IMR-90 (cell line): ENCODE results near the gene PEA15. TPM values are rescaled to one million over a fixed set of nuclear protein-coding genes. Genes with fewer than 3 reads are reported as not detected.

ENCODE experiments used
- ATAC-seq: fragments of 200-7000 bp; cut with Tn5 transposase; 2 replicates; pipeline ENCODE4 v1.9.1; 2020; ENCODE audit warnings: low read depth, mild to moderate bottlenecking, moderate library complexity
- BruUV-seq: library from RNA; stranded (reverse); fragments of 400-500 nt; replicated peaks from 2 replicates; lab custom pipeline; 2021; lab: Mats Ljungman, UMichigan
- CTCF ChIA-PET: fragments of 300-600 bp; formaldehyde crosslinking; extraction: SDS; loops from one replicate; lab custom pipeline; 2021; ENCODE audit warnings: antibody characterized with exemption; lab: Yijun Ruan, JAX
- POLR2A ChIA-PET: fragments of 300-600 bp; sonication (Branson Sonifier 250); formaldehyde crosslinking; loops from one replicate; lab custom pipeline; 2022; ENCODE audit warnings: antibody characterized with exemption; ENCODE audit not compliant: unreplicated experiment; lab: Charles Lee
- DNase-seq: peaks from one replicate; pipeline ENCODE4 v3.0.0; 2013
- H2AFZ ChIP-seq: replicated peaks from 2 replicates; pipeline ENCODE3; 2013; ENCODE audit warnings: low read length, mild to moderate bottlenecking; ENCODE audit not compliant: poor library complexity
- H2AK5ac ChIP-seq: 2 replicates; pipeline ENCODE4 v1.6.1; 2013; ENCODE audit warnings: low read depth, low read length, inconsistent platforms
- H2AK9ac ChIP-seq: replicated peaks from 2 replicates; pipeline ENCODE3; 2013; ENCODE audit warnings: mild to moderate bottlenecking, low read depth, low read length, moderate library complexity; ENCODE audit not compliant: poor library complexity
- H2BK120ac ChIP-seq: 2 replicates; pipeline ENCODE4 v1.6.1; 2013; ENCODE audit warnings: low read depth, low read length, inconsistent platforms
- H2BK15ac ChIP-seq: 3 replicates; pipeline ENCODE4 v1.6.1; 2013; ENCODE audit warnings: low read depth, low read length, inconsistent platforms
- H2BK20ac ChIP-seq: 2 replicates; pipeline ENCODE4 v1.6.1; 2013; ENCODE audit warnings: low read depth, mild to moderate bottlenecking, inconsistent platforms, low read length, moderate library complexity
- H2BK5ac ChIP-seq: 2 replicates; pipeline ENCODE4 v1.6.1; 2013; ENCODE audit warnings: mild to moderate bottlenecking, low read depth, low read length, inconsistent platforms; ENCODE audit not compliant: poor library complexity, severe bottlenecking
- H3K14ac ChIP-seq: replicated peaks from 2 replicates; pipeline ENCODE4 v1.6.1; 2013; ENCODE audit warnings: low read depth, low read length, inconsistent platforms
- H3K18ac ChIP-seq: 2 replicates; pipeline ENCODE4 v1.6.1; 2013; ENCODE audit warnings: low read depth, low read length, control low read depth
- H3K23ac ChIP-seq: 2 replicates; pipeline ENCODE4 v1.6.1; 2013; ENCODE audit warnings: low read depth, low read length, inconsistent platforms
- H3K27ac ChIP-seq: 2 replicates; pipeline ENCODE4 v1.5.1; 2013; ENCODE audit warnings: mild to moderate bottlenecking, control low read depth, low read length; ENCODE audit not compliant: insufficient read depth
- H3K27me3 ChIP-seq: 2 replicates; pipeline ENCODE4 v1.6.1; 2013; ENCODE audit warnings: low read length; ENCODE audit not compliant: control insufficient read depth, insufficient read depth
- H3K36me3 ChIP-seq: 2 replicates; pipeline ENCODE4 v1.6.1; 2013; ENCODE audit warnings: low read length, mixed read lengths; ENCODE audit not compliant: control insufficient read depth, insufficient read depth
- H3K4ac ChIP-seq: 2 replicates; pipeline ENCODE4 v1.6.1; 2013; ENCODE audit warnings: low read depth, low read length, inconsistent platforms
- H3K4me1 ChIP-seq: 2 replicates; pipeline ENCODE4 v1.6.1; 2013; ENCODE audit warnings: low read length, mixed read lengths; ENCODE audit not compliant: control insufficient read depth, insufficient read depth
- H3K4me2 ChIP-seq: 2 replicates; pipeline ENCODE4 v1.6.1; 2013; ENCODE audit warnings: low read depth, mild to moderate bottlenecking, control low read depth, low read length, moderate library complexity
- H3K4me3 ChIP-seq: 2 replicates; pipeline ENCODE4 v1.5.1; 2013; ENCODE audit warnings: low read depth, mild to moderate bottlenecking, control low read depth, low read length, moderate library complexity; ENCODE audit not compliant: insufficient read depth
- H3K56ac ChIP-seq: 2 replicates; pipeline ENCODE4 v1.6.1; 2013; ENCODE audit warnings: low read length, inconsistent platforms; ENCODE audit not compliant: insufficient read depth; ENCODE audit errors: extremely low read depth
- H3K79me1 ChIP-seq, 2 experiments: 2 replicates each; pipeline ENCODE4 v1.6.1; 2013; ENCODE audit warnings: low read length in 2 of 2, inconsistent platforms in 1 of 2, low read depth in 1 of 2
- H3K9ac ChIP-seq: 2 replicates; pipeline ENCODE4 v1.6.1; 2013; ENCODE audit warnings: low read depth, low read length, control low read depth
- H3K9me1 ChIP-seq: 2 replicates; pipeline ENCODE4 v1.6.1; 2013; ENCODE audit warnings: low read length, inconsistent platforms; ENCODE audit not compliant: insufficient read depth
- H3K9me3 ChIP-seq: 2 replicates; pipeline ENCODE4 v1.6.1; 2013; ENCODE audit warnings: low read length; ENCODE audit not compliant: control insufficient read depth, insufficient read depth
- H4K20me1 ChIP-seq: 2 replicates; pipeline ENCODE4 v1.6.1; 2013; ENCODE audit warnings: low read length, inconsistent platforms; ENCODE audit not compliant: insufficient read depth
- H4K5ac ChIP-seq: 2 replicates; pipeline ENCODE4 v1.6.1; 2013; ENCODE audit warnings: mild to moderate bottlenecking, low read depth, low read length, control low read depth
- H4K8ac ChIP-seq, 2 experiments: 2 replicates each; pipeline ENCODE4 v1.6.1; 2013; ENCODE audit warnings: low read depth in 2 of 2, low read length in 2 of 2, control low read depth in 1 of 2, inconsistent platforms in 1 of 2
- H4K91ac ChIP-seq: 2 replicates; pipeline ENCODE4 v1.6.1; 2013; ENCODE audit warnings: low read depth, low read length, inconsistent platforms; ENCODE audit not compliant: insufficient read depth
- BHLHE40 ChIP-seq: fragments of 150-350 bp; IDR thresholded peaks from 2 replicates; pipeline ENCODE4 v1.6.1; 2016; ENCODE audit warnings: mild to moderate bottlenecking, low read depth, low read length
- ELK1 ChIP-seq: fragments of 150-350 bp; IDR thresholded peaks from 2 replicates; pipeline ENCODE4 v1.6.1; 2016; ENCODE audit warnings: low read depth, mild to moderate bottlenecking, low read length, moderate library complexity, borderline replicate concordance
- FOS ChIP-seq: fragments of 150-350 bp; IDR thresholded peaks from 2 replicates; pipeline ENCODE4 v1.6.1; 2016; ENCODE audit warnings: low read depth, low read length
- MAZ ChIP-seq: IDR thresholded peaks from 2 replicates; pipeline ENCODE4 v1.6.1; 2012; ENCODE audit warnings: low read depth, mild to moderate bottlenecking, low read length, improper control_type of control experiment, moderate library complexity, borderline replicate concordance
- POLR2A ChIP-seq: IDR thresholded peaks from 2 replicates; pipeline ENCODE4 v1.6.1; 2012; ENCODE audit warnings: mild to moderate bottlenecking, low read depth, low read length
- RAD21 ChIP-seq: IDR thresholded peaks from 2 replicates; pipeline ENCODE4 v1.6.1; 2012; ENCODE audit warnings: low read length, improper control_type of control experiment
- RCOR1 ChIP-seq: IDR thresholded peaks from 2 replicates; pipeline ENCODE4 v1.6.1; 2012; ENCODE audit warnings: mild to moderate bottlenecking, low read length, improper control_type of control experiment; ENCODE audit not compliant: insufficient replicate concordance
- SMC3 ChIP-seq: fragments of 150-350 bp; IDR thresholded peaks from 2 replicates; pipeline ENCODE4 v1.6.1; 2016; ENCODE audit warnings: low read depth, mild to moderate bottlenecking, antibody characterized with exemption, low read length, moderate library complexity
- WGBS, 2 experiments: methylation state at CpG; one replicate each; pipeline versions ENCODE4 v1.1.5 to v1.1.7; 2013; ENCODE audit warnings: missing lambda C conversion rate in 2 of 2; ENCODE audit not compliant: insufficient read length in 1 of 2; ENCODE audit errors: extremely low coverage in 2 of 2; 5-methylcytosine and 5-hydroxymethylcytosine counted together
- dilution Hi-C: fragments of 300-500 bp; cut with HindIII; formaldehyde crosslinking; loops from one replicate; pipeline ENCODE4 v1.14.3; 2018; ENCODE audit warnings: low sequenced_read_pairs; ENCODE audit not compliant: unreplicated experiment
- in situ Hi-C: fragments of 300-500 bp; cut with MboI; formaldehyde crosslinking; loops from 3 replicates; pipeline ENCODE4 v1.14.3; 2019; ENCODE audit warnings: low sequenced_read_pairs, inconsistent platforms, mixed read lengths
- intact Hi-C: fragments of 100-400 bp; cut with micrococcal nuclease; formaldehyde crosslinking; loops from 2 replicates; pipeline ENCODE4 v1.10.0; 2022
- polyA plus RNA-seq, 3 experiments: library from polyadenylated mRNA; depleted of rRNA; stranded (reverse); fragments of >200 nt; gene quantifications; 2 replicates each; pipeline ENCODE4 v1.2.3, GENCODE V29; 2012; ENCODE audit warnings: low replicate concordance in 1 of 3
- total RNA-seq: library from RNA; depleted of rRNA; stranded (reverse); fragments of >200 nt; gene quantifications from 2 replicates; pipeline ENCODE4 v1.2.3, GENCODE V29; 2012
- TF ChIP-seq, protein P1 (sequence below): fragments of 150-350 bp; IDR thresholded peaks from 2 replicates; pipeline ENCODE4 v1.6.1; 2017; ENCODE audit warnings: mild to moderate bottlenecking, antibody characterized with exemption, low read length, low read depth
- TF ChIP-seq, protein P2 (sequence below): conservative IDR thresholded peaks from 2 replicates; pipeline ENCODE4 v1.5.1; 2012; ENCODE audit warnings: mild to moderate bottlenecking, low read depth, low read length, improper control_type of control experiment

Gene PEA15
- total and polyA plus RNA-seq, 2 of the 4 experiments (the other 2 are of a cell fraction) = 296 to 754 TPM

GRCh38 chr1:160222546-160222945 is 17.4 kb downstream of the PEA15 start:
- no peak overlapping the region for H4K91ac ChIP-seq
- intact Hi-C loops = no loop called here

More at GRCh38 chr1:160222546-160222945, 17.4 kb downstream of the PEA15 start:
- in situ Hi-C loops = no loop called here
- no peak overlapping the region for H3K14ac ChIP-seq
- H3K9me3 ChIP-seq = no peaks in the 10 kb centered on the region
- no peak overlapping the region for H3K9ac ChIP-seq
- no peak overlapping the region for H3K56ac ChIP-seq
- no CpG with 5 or more reads among the region's 3 CpGs for WGBS, 2 experiments
- peaks cover 10% of the 10 kb centered on the region for H3K9me1 ChIP-seq
- H3K36me3 ChIP-seq = peaks cover 55% of the 10 kb centered on the region
- no peak overlapping the region for H2BK120ac ChIP-seq
- H3K18ac ChIP-seq = no peak overlapping the region
- H4K8ac ChIP-seq = no peak overlapping the region
- no peak overlapping the region for H3K23ac ChIP-seq
- peaks cover 0 to 11% of the 10 kb centered on the region in 2 experiments; a peak in 2 of 4 replicates for H3K79me1 ChIP-seq
- no peak overlapping the region for H4K5ac ChIP-seq
- ChIA-PET POLR2A (no interaction called here), CTCF (interaction anchor here (2.0 to 5.2 kb wide), 2 partner anchors 30 to 122 kb away, joined by 6 to 63 read pairs; no protein-coding TSS in a partner anchor)
- H3K4me1 ChIP-seq = peaks cover 17% of the 10 kb centered on the region
- H2BK20ac ChIP-seq = no peak overlapping the region
- dilution Hi-C loops = no loop called here
- H2BK5ac ChIP-seq = no peak overlapping the region
- no TSS peak for BruUV-seq
- no peak overlapping the region for H3K4me3 ChIP-seq
- no peak overlapping the region for H3K4ac ChIP-seq
- ATAC-seq (no peak), DNase-seq (no peak)
- no peak overlapping the region for H2AK9ac ChIP-seq
- no peak overlapping the region for H3K27ac ChIP-seq
- H2AFZ ChIP-seq = no peak overlapping the region
- no peak for TF ChIP-seq RCOR1
- TF ChIP-seq FOS = no peak
- no peak for TF ChIP-seq SMC3
- TF ChIP-seq, protein P1, sequence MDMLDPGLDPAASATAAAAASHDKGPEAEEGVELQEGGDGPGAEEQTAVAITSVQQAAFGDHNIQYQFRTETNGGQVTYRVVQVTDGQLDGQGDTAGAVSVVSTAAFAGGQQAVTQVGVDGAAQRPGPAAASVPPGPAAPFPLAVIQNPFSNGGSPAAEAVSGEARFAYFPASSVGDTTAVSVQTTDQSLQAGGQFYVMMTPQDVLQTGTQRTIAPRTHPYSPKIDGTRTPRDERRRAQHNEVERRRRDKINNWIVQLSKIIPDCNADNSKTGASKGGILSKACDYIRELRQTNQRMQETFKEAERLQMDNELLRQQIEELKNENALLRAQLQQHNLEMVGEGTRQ = no peak
- TF ChIP-seq, protein P2, sequence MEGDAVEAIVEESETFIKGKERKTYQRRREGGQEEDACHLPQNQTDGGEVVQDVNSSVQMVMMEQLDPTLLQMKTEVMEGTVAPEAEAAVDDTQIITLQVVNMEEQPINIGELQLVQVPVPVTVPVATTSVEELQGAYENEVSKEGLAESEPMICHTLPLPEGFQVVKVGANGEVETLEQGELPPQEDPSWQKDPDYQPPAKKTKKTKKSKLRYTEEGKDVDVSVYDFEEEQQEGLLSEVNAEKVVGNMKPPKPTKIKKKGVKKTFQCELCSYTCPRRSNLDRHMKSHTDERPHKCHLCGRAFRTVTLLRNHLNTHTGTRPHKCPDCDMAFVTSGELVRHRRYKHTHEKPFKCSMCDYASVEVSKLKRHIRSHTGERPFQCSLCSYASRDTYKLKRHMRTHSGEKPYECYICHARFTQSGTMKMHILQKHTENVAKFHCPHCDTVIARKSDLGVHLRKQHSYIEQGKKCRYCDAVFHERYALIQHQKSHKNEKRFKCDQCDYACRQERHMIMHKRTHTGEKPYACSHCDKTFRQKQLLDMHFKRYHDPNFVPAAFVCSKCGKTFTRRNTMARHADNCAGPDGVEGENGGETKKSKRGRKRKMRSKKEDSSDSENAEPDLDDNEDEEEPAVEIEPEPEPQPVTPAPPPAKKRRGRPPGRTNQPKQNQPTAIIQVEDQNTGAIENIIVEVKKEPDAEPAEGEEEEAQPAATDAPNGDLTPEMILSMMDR = no peak
- no peak for TF ChIP-seq BHLHE40
- no peak for TF ChIP-seq POLR2A
- TF ChIP-seq MAZ = no peak
- no peak for TF ChIP-seq RAD21
- no peak for TF ChIP-seq ELK1
- H3K4me2 ChIP-seq = no peak overlapping the region
- H2AK5ac ChIP-seq = no peak overlapping the region
- peaks cover 20% of the 10 kb centered on the region for H4K20me1 ChIP-seq
- no peaks in the 10 kb centered on the region for H3K27me3 ChIP-seq
- H2BK15ac ChIP-seq = no peak overlapping the region
